ENCODE measurements around the gene ZNF646.
A peak's percentile ranks its signal among the peaks of the same experiment; 100 is the strongest.
"Not testable (repeated sequence)": the region's sequence is repeated elsewhere in the genome, so short reads cannot be mapped to it uniquely, and the experiment has no call there.

ZNF646 gene

GRCh38 chr16:31099860-31100638 lies 25.8 kb downstream of the ZNF646 start:
- H3K4me3 ChIP-seq (ENCODE audit: low read depth, low read length), result no peak overlapping the region
- TF ChIP-seq CTCF (conservative IDR thresholded peaks at IDR 0.05; ENCODE audit: low read depth, low read length), result no peak
- DNase-seq (ENCODE audit: low read depth), result peak; percentile 71

GRCh38 chr16:31100876-31101641 lies 26.8 kb downstream of the ZNF646 start:
- not testable (repeated sequence) for H3K4me3 ChIP-seq (ENCODE audit: low read depth, low read length)
- DNase-seq (ENCODE audit: low read depth), result peak; percentile 22

- H3K4me3 ChIP-seq (ENCODE audit: low read depth, low read length), result peak overlapping the region; percentile 16
- TF ChIP-seq CTCF (conservative IDR thresholded peaks at IDR 0.05; ENCODE audit: low read depth, low read length), result peak; percentile 76
- DNase-seq (ENCODE audit: low read depth), result peak; percentile 49
These were observed 31.5 kb downstream of the ZNF646 start for GRCh38 chr16:31105677-31106213.

GRCh38 chr16:31106509-31107464 lies 32.6 kb downstream of the ZNF646 start:
- no peak for DNase-seq (ENCODE audit: low read depth)
- H3K4me3 ChIP-seq (ENCODE audit: low read depth, low read length), result no peak overlapping the region
- no peak for TF ChIP-seq CTCF (conservative IDR thresholded peaks at IDR 0.05; ENCODE audit: low read depth, low read length)

- no peak for DNase-seq (ENCODE audit: low read depth)
- TF ChIP-seq CTCF (conservative IDR thresholded peaks at IDR 0.05; ENCODE audit: low read depth, low read length), result no peak
- no peak overlapping the region for H3K4me3 ChIP-seq (ENCODE audit: low read depth, low read length)
These were observed 33.2 kb downstream of the ZNF646 start for GRCh38 chr16:31107465-31107867.

- TF ChIP-seq CTCF (conservative IDR thresholded peaks at IDR 0.05; ENCODE audit: low read depth, low read length), result no peak
- DNase-seq (ENCODE audit: low read depth), result peak; percentile 61
- H3K4me3 ChIP-seq (ENCODE audit: low read depth, low read length), result peak within 1 kb of the TSS; percentile 90
These were observed 34.0 kb downstream of the ZNF646 start, which contains the start of gene BCKDK for GRCh38 chr16:31108035-31108793. TSS of gene BCKDK (plus strand) at chr16:31108386. CDS start at chr16:31109224, 838 bp downstream.

All from choroid plexus epithelial cell (primary cell).